Frontal cortex (tissue), 4 donors: Measurements from ENCODE around the gene CNNM3. TPM values are rescaled to one million over a fixed set of nuclear protein-coding genes. Genes with fewer than 3 reads are reported as not detected.

ENCODE experiments used
- DNase-seq, 2 donors: peaks; one replicate each; pipeline ENCODE4 v3.0.0; 2012; ENCODE audit warnings: low spot score in 2 of 2
- FAIRE-seq: peaks from 2 replicates; lab custom pipeline; 2012; peaks lifted over from hg19 to GRCh38; lab: Jason Lieb, UNC
- small RNA-seq: library from RNA; depleted of rRNA; stranded (forward); fragments of <200 nt; gene quantifications from one replicate; pipeline ENCODE3, GENCODE V24; 2014
- total RNA-seq: library from RNA; depleted of rRNA; stranded (reverse); fragments of >200 nt; gene quantifications from one replicate; pipeline ENCODE4 v1.2.3, GENCODE V29; 2014
- donor health status: control.
- donor health status: control.
- donor health status: control.

Gene CNNM3
- total RNA-seq, 1 donor from 2014 or later: 11.8 TPM

DNA sequence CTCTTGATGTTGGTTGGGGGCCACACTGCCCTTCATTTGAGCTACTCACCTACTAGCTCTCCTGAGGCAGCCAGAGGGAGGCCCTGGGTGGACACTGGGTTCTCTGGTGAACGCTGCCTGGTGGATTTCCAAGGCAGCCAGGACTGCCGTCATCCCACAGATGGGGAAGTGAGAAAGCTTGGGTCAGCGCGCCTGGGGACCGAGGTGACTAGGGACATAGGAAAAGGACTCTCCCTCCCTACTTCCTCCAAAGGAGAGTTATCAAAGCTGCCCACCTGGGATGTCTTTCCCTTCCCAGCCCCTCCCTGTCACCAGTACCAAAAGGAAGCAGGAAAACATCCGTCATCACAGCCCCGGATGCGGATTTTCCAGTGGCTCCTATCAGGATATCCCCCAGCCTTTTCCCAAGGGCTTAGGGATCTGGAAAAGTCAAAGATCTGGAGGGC is 57.6 kb downstream of the CNNM3 start:
- DNase-seq (no peak), FAIRE-seq (no peak)

DNA sequence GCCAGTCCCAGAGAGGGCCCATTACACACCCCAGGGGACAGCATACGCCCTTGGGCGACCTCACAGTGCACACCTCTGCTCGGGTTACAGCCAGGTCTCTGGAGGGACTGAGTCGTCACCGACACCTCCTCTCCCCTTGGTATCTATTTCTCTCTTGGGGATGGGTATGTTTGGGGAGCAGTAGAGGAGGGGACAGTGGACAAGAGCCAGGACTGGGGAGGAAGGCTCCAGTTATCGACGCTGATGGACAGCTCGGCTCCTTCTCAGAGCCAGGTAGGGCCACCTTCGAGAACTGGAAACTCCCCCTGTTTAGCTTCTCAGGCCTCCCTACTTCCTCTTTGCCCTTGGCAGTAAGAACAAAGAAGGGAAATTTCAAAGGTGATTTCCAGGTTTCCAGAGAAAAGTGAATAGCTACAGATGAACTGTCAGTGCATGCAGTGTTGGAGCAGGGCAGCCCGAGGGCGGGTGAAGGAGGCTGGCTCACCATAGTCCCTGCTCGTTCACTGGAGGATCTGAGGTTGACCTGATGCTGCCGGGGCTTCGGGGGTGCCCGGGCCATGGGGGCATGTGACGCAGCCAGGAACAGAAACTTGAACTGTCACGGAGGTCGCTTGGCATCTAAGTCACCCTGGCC is 58.2 kb downstream of the CNNM3 start:
- DNase-seq: no peak
- FAIRE-seq: no peak

GRCh38 chr2:96875498-96876268 is 59.6 kb downstream of the CNNM3 start:
- FAIRE-seq (no peak), DNase-seq (no peak)

DNA sequence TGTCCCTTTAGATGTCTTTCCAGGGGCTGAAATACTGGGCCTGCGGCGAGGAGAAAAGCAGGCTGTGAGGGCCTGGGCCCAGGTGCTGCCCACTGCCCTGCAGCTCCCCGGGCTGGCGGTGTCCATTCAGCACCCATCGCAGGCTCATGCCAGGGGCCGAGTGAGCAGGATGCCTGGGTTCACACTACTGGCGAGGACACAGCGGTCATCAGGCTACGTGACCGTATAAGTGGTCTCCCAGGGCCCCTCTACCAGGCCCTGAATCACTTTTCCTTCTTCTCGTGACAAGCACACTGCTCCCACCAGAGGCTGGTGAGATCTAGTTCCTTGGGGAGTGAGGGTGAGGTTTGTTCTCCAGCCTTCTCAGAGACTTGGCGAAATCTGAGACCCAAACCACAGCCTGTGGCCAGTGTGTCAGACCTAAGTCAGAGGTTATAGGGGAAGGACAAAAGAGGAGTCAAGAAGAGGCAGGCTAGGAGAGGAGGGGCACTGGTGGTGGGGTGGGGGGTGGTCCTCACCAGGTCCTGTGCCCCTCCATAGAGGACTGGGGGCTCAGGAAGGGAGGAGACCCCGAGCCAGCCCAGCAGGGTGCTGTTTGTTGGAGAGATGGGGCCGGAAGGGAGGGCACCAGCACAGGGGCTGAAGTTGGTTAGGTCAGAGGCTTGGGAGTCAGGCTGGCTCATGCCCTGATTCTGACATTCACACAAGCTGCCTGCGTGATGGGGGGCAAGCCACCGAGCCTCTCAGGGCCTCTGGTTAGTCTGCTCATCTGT is 60.4 kb downstream of the CNNM3 start:
- DNase-seq (no peak), FAIRE-seq (no peak)

GRCh38 chr2:96877042-96877451 is 61.0 kb downstream of the CNNM3 start:
- DNase-seq (no peak), FAIRE-seq (no peak)

GRCh38 chr2:96877631-96878092 is 61.6 kb downstream of the CNNM3 start:
- DNase-seq (no peak), FAIRE-seq (no peak)

DNA sequence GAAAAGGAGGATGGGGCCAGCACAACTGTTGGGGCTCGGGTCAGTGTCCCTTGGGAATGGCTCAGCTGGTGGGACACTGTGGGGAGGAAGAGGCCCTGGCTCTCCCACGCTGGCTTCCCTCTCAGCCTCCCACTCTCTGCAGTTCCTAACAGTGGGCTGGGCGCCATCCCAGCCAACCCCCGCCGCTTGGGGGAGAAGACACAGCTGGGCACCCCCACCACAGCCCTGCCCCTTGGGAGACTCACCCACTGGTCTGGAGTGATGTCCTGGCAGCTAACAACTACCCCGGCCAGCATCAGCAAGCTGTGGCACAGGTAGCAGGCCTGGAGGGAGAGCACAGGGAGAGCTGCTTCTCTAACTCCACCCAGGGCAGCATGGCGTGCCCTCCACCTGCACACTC is 62.1 kb downstream of the CNNM3 start:
- FAIRE-seq (no peak), DNase-seq (no peak)

GRCh38 chr2:96878796-96879544 is 62.9 kb downstream of the CNNM3 start:
- no peak for DNase-seq

DNA sequence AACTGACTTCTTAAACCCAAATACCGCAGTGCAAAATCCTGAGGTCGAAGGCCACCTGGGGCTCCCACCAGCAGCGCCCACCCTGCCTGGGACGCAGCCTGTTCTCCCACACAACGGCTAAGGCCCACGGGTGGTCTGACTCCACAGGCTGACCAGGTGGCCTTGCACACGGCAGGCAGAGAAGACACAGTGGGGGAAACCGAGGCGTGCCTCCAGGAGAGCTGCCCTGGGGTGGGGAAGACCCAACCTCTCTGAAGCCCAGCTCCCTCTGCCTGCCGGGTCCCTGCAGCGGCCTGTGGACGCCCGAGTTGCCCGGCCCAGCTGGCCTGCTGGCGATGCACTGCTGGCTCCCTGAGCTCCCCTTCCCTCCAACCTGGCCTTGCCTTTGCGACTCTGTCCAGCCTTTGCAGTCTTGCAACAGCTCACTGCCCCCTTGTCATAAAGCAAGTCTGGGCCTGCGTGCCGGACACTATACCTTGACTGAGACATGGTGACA is 63.5 kb downstream of the CNNM3 start:
- FAIRE-seq (no peak), DNase-seq (no peak)

More at GRCh38 chr2:96878796-96879544, 62.9 kb downstream of the CNNM3 start:
- no peak for FAIRE-seq

DNA sequence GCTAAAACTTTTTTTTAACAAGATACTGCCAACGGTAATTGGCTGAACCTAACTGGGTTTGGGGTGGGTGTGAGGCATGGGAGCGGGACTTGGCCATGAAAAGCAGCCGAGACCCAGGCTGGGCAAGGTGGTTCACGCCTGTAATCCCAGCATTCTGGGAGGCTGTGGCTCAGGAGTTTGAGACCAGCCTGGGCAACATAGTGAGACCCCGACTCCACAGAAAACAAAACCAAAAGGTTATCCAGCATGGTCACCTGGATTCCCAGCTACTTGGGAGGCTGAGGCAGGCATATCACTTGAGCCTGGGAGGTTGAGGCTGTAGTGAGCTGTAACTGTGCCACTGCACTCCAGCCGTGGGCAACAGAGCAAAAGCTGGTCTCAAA is 64.8 kb downstream of the CNNM3 start:
- no peak for FAIRE-seq
- DNase-seq: no peak

GRCh38 chr2:96881349-96882195 is 65.5 kb downstream of the CNNM3 start:
- DNase-seq: no peak
- FAIRE-seq: no peak

DNA sequence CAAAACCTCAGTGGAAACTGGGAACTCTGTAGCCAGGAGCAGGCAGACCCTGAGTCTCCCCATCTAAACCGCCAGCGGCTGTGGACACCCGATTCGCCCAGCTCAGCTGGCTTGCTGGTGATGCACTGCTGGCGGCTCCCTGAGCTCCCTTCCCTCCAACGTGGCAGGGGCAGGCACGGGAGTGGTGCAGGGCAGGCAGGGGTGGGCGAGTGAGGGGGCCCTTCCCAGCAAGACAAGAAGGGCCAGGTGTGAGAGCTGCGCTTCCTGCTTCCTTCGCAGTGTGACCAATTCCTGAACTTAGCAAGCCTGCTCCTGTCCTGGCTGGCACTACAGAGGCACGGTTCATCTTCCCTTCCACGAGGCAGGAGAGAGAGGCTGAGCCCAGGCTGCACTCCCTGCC is 66.2 kb downstream of the CNNM3 start:
- FAIRE-seq (no peak), DNase-seq (no peak)

DNA sequence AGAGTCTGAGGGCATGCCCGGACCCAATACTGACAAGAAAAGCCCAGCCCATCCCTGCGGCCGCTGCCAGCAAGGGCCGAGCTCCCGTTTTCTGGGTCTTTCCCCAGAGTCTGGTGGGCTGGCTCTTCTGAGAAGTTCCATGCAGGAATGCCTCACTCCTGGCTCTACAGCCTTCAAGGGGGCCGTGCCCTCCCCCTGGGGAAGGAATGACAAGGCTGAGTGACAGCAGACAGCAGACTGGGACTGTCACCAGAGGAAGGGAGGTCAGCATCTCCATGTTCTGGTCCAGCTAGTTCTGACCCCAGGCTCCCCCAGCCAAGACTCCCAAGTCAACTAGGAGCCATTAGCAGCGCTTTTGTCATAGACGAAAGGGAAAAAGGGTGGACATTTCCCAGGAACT is 66.8 kb downstream of the CNNM3 start:
- no peak for FAIRE-seq
- no peak for DNase-seq

DNA sequence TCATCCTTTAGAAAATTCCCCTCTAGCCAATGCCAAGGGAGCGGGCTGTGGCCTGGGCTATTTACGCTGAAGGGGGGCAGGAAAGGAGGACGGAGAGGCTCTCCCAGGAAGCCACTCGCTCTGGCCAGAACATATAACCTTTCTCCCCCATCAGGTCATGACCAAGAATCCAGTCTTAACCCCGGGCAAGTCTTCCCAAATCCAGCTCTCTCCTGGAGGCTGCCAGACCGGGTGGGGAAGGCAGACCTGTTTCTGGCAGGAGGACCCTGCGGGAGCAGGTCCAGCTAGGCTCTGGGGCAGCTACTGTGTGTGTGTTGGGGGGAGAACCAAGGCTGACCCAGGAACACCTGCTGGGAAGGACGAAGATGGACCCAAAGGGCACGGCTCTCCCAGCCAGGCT is 67.2 kb downstream of the CNNM3 start:
- no peak for FAIRE-seq

More for the DNA sequence above, 67.2 kb downstream of the CNNM3 start:
- DNase-seq: no peak

Small RNA genes within 50 kb of the gene (small RNA-seq; reads per million reads assigned to genes)
- 0.08 reads per million for gene MIR3127

Other genes starting within 250 kb of the CNNM3 start
- gene KANSL3, start 178.0 kb upstream of the CNNM3 start, total RNA-seq: 22.0 TPM
- 0.41 TPM for gene FER1L5, start 173.5 kb upstream of the CNNM3 start, total RNA-seq
- gene LMAN2L, start 76.2 kb upstream of the CNNM3 start, total RNA-seq: 23.6 TPM
- 5.3 TPM for gene CNNM4, start 55.4 kb upstream of the CNNM3 start, total RNA-seq
- gene ANKRD23, start 27.8 kb downstream of the CNNM3 start, total RNA-seq: 4.1 TPM
- 5.7 TPM for gene ANKRD39, start 41.7 kb downstream of the CNNM3 start, total RNA-seq
- gene SEMA4C, start 53.8 kb downstream of the CNNM3 start, total RNA-seq: 52.6 TPM
- gene FAM178B, start 170.3 kb downstream of the CNNM3 start, total RNA-seq: not detected